Uterus (tissue), 2 donors: ENCODE results near the gene TRIM62.

Source experiments
- CTCF ChIP-seq, 4 experiments: fragments of 200-600 bp in 2 of 4; fragments of 450-650 bp in 2 of 4; sonication (generic) in 2 of 4; IDR thresholded peaks; one replicate each; pipeline ENCODE4 v1.5.1; 2016 to 2019; ENCODE audit warnings: antibody characterized with exemption in 4 of 4, mild to moderate bottlenecking in 2 of 4, moderate library complexity in 1 of 4
- POLR2A ChIP-seq, 2 donors: fragments of 450-650 bp; IDR thresholded peaks; one replicate each; pipeline ENCODE4 v1.6.1; 2016; ENCODE audit warnings: antibody characterized with exemption in 2 of 2, mild to moderate bottlenecking in 1 of 2, moderate library complexity in 1 of 2

GRCh38 chr1:33098371-33098770 lies 83.5 kb downstream of the TRIM62 start:
- no peak for TF ChIP-seq CTCF (IDR thresholded peaks at IDR 0.05)
- no peak for TF ChIP-seq POLR2A (IDR thresholded peaks at IDR 0.05)
